T-cell (primary cell): ENCODE measurements around the gene HSPA1B. TPM values are rescaled to one million over a fixed set of nuclear protein-coding genes. Genes with fewer than 3 reads are reported as not detected.

ENCODE experiments used
- ATAC-seq, 4 experiments: fragments of 200-7000 bp in 3 of 4; fragments of 150-1000 bp in 1 of 4; cut with Tn5 transposase; replicated peaks in 1 of 4; 1 replicate in 3 of 4; 2 replicates in 1 of 4; pipeline ENCODE4 v1.10.0; 2021; ENCODE audit warnings: moderate library complexity in 3 of 4, mild to moderate bottlenecking in 2 of 4, moderate number of reproducible peaks in 1 of 4
- CTCF ChIA-PET, 2 donors: fragments of 300-600 bp; sonication (Branson Sonifier 250); formaldehyde crosslinking; loops; one replicate each; lab custom pipeline; 2022; ENCODE audit warnings: antibody characterized with exemption in 2 of 2; lab: Charles Lee
- POLR2A ChIA-PET, 2 donors: fragments of 300-600 bp; sonication (Branson Sonifier 250); formaldehyde crosslinking; loops; one replicate each; lab custom pipeline; 2022; ENCODE audit warnings: antibody characterized with exemption in 2 of 2; lab: Charles Lee
- DNase-seq, 35 experiments: peaks; one replicate each; pipeline versions ENCODE4 v3.0.0 to v3.0.0-alpha.2; 2013 to 2023
- H3K27ac ChIP-seq: one replicate; pipeline ENCODE4 v1.5.1; 2013; ENCODE audit warnings: low read length
- H3K27me3 ChIP-seq, 2 experiments: replicated peaks in 1 of 2; 1 replicate in 1 of 2; 2 replicates in 1 of 2; pipeline versions ENCODE4 v1.6.1 to v1.7.0; 2013; ENCODE audit warnings: low read length in 1 of 2, mixed read lengths in 1 of 2; ENCODE audit not compliant: control insufficient read depth in 2 of 2, insufficient read depth in 2 of 2; ENCODE audit errors: extremely low read depth in 1 of 2
- H3K36me3 ChIP-seq, 2 donors: 1 replicate in 1 of 2; 2 replicates in 1 of 2; pipeline versions ENCODE4 v1.6.1 to v1.7.0; 2013; ENCODE audit warnings: low read length in 1 of 2; ENCODE audit not compliant: control insufficient read depth in 2 of 2, insufficient read depth in 1 of 2; ENCODE audit errors: extremely low read depth in 1 of 2
- H3K4me1 ChIP-seq, 2 experiments: 1 replicate in 1 of 2; 2 replicates in 1 of 2; pipeline versions ENCODE4 v1.6.1 to v1.7.0; 2013; ENCODE audit warnings: low read length in 2 of 2, mixed read lengths in 1 of 2; ENCODE audit not compliant: insufficient read depth in 2 of 2, control insufficient read depth in 1 of 2; ENCODE audit errors: extremely low read depth in 1 of 2
- H3K4me3 ChIP-seq, 2 donors: 1 replicate in 1 of 2; 2 replicates in 1 of 2; pipeline versions ENCODE4 v1.5.1 to v1.7.0; 2013; ENCODE audit warnings: mild to moderate bottlenecking in 2 of 2, low read length in 1 of 2, moderate library complexity in 1 of 2; ENCODE audit not compliant: control insufficient read depth in 1 of 2; ENCODE audit errors: extremely low read depth in 1 of 2
- H3K9me3 ChIP-seq: 2 replicates; pipeline ENCODE4 v1.7.0; 2013
- H3K27ac Mint-ChIP-seq, 2 donors: one replicate each; pipeline ENCODE4 v1.8.0; 2020 to 2021; ENCODE audit warnings: mild to moderate bottlenecking in 2 of 2, mixed read lengths in 2 of 2
- H3K27me3 Mint-ChIP-seq, 2 donors: one replicate each; pipeline ENCODE4 v1.8.0; 2021 to 2022; ENCODE audit warnings: mixed read lengths in 2 of 2
- H3K36me3 Mint-ChIP-seq: one replicate; pipeline ENCODE4 v1.8.0; 2021; ENCODE audit warnings: mixed read lengths
- H3K4me1 Mint-ChIP-seq, 3 donors: one replicate each; pipeline ENCODE4 v1.8.0; 2020 to 2022; ENCODE audit warnings: mixed read lengths in 3 of 3, mild to moderate bottlenecking in 1 of 3
- H3K4me3 Mint-ChIP-seq, 3 donors: one replicate each; pipeline ENCODE4 v1.8.0; 2020 to 2022; ENCODE audit warnings: mild to moderate bottlenecking in 3 of 3, mixed read lengths in 3 of 3, moderate library complexity in 3 of 3
- H3K9me3 Mint-ChIP-seq, 3 donors: one replicate each; pipeline ENCODE4 v1.8.0; 2020 to 2022; ENCODE audit warnings: mixed read lengths in 3 of 3
- WGBS: methylation state at CpG from one replicate; pipeline ENCODE4 v1.1.5; 2013; ENCODE audit warnings: missing lambda C conversion rate; ENCODE audit not compliant: insufficient coverage; 5-methylcytosine and 5-hydroxymethylcytosine counted together
- total RNA-seq, 35 experiments: library from RNA in 6 of 35; stranded (reverse) in 6 of 35; fragments of 120-200 nt in 1 of 35; gene quantifications; one replicate each; pipeline versions ENCODE4 v1.2.1 to v1.2.4 and lab custom pipeline; 2013 to 2026

The HSPA1B gene
- total RNA-seq, 5 donors from 2014 or later (not counting 1 experiment from before 2014, with no cell fraction given) = 6.3 to 105 (median 67.9) TPM

DNA sequence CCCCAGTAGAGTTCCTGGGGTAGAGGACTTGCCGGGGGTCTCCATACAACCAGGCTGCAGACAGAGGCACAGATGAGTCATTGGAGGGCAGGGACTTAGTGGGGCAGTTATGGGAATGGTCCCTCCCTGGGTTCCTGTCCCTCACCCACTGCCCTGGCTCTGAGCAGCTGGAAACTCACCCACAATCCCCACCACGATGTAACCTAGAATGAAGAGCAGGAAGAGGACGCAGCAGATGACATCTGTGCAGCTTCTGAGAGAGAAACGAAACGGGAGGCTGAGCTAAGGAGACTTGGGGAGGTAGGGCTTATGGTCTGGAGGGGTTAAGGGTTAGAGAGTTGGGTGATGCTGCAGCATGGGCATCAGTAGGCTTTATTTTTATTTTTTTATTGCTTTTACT, 48.3 kb downstream of the HSPA1B start:
- ChIA-PET POLR2A (no interaction called here), CTCF (no interaction called here)
- Histone ChIP-seq H3K9me3 (no peaks in the 10 kb centered on the region), H3K27ac (no peak overlapping the region), H3K4me3 (no peak overlapping the region), H3K4me1 (peaks cover 0 to 5% of the 10 kb centered on the region in 2 experiments), H3K36me3 (peaks cover 7 to 14% of the 10 kb centered on the region in 2 donors), H3K27me3 (peaks cover 0 to 3% of the 10 kb centered on the region in 2 experiments)
- H3K4me3 Mint-ChIP-seq = no peak overlapping the region
- no peaks in the 10 kb centered on the region for H3K27me3 Mint-ChIP-seq
- DNase-seq (no peak), ATAC-seq (no peak)
- no peak overlapping the region for H3K27ac Mint-ChIP-seq
- peaks cover 0 to 5% (median 2%) of the 10 kb centered on the region in 3 donors for H3K4me1 Mint-ChIP-seq
- peaks cover 10% of the 10 kb centered on the region for H3K36me3 Mint-ChIP-seq
- 38% methylated on average over 2 of the region's 5 CpGs for WGBS
- no peaks in the 10 kb centered on the region for H3K9me3 Mint-ChIP-seq

GRCh38 chr6:31876357-31876756, 48.8 kb downstream of the HSPA1B start:
- H3K27me3 ChIP-seq = peaks cover 0 to 3% of the 10 kb centered on the region in 2 experiments
- no peak for ATAC-seq
- H3K4me1 ChIP-seq = peaks cover 0 to under 1% of the 10 kb centered on the region in 2 experiments
- ChIA-PET CTCF (no interaction called here), POLR2A (no interaction called here)
- H3K27ac ChIP-seq = no peak overlapping the region
- Mint-ChIP-seq H3K27ac (no peak overlapping the region), H3K36me3 (peaks cover 15% of the 10 kb centered on the region), H3K4me1 (peaks cover 0 to 2% (median under 1%) of the 10 kb centered on the region in 3 donors), H3K9me3 (no peaks in the 10 kb centered on the region), H3K4me3 (no peak overlapping the region), H3K27me3 (no peaks in the 10 kb centered on the region)
- no peaks in the 10 kb centered on the region for H3K9me3 ChIP-seq
- H3K4me3 ChIP-seq = no peak overlapping the region
- H3K36me3 ChIP-seq = peaks cover 7 to 18% of the 10 kb centered on the region in 2 donors
- no peak for DNase-seq
- no CpG with 5 or more reads among the region's 7 CpGs for WGBS

- Histone ChIP-seq H3K4me3 (no peak overlapping the region), H3K36me3 (peaks cover 7 to 24% of the 10 kb centered on the region in 2 donors), H3K27me3 (peaks cover 0 to 3% of the 10 kb centered on the region in 2 experiments), H3K9me3 (no peaks in the 10 kb centered on the region), H3K27ac (no peak overlapping the region), H3K4me1 (no peaks in the 10 kb centered on the region)
- no peaks in the 10 kb centered on the region for H3K27me3 Mint-ChIP-seq
- CTCF ChIA-PET = no interaction called here
- ATAC-seq (no peak), DNase-seq (no peak)
- H3K4me3 Mint-ChIP-seq = no peak overlapping the region
- POLR2A ChIA-PET = interaction anchor here in 1 of 2 donors (0.6 kb wide), 1 partner anchor 30 kb away, joined by 6 read pairs; no protein-coding TSS in a partner anchor
- peaks cover 21% of the 10 kb centered on the region for H3K36me3 Mint-ChIP-seq
- peak overlapping the region in 1 of 2 donors; percentile 22 for H3K27ac Mint-ChIP-seq
- WGBS = 80% methylated on average over 2 of the region's 3 CpGs
- peaks cover 0 to 5% (median 0%) of the 10 kb centered on the region in 3 donors for H3K4me1 Mint-ChIP-seq
- H3K9me3 Mint-ChIP-seq = no peaks in the 10 kb centered on the region
These were observed 49.6 kb downstream of the HSPA1B start for GRCh38 chr6:31877125-31877650.

- Histone ChIP-seq H3K27me3 (peaks cover 0 to 3% of the 10 kb centered on the region in 2 experiments), H3K4me3 (no peak overlapping the region), H3K4me1 (no peaks in the 10 kb centered on the region), H3K36me3 (peaks cover 9 to 29% of the 10 kb centered on the region in 2 donors), H3K27ac (no peak overlapping the region), H3K9me3 (no peaks in the 10 kb centered on the region)
- Mint-ChIP-seq H3K36me3 (peaks cover 26% of the 10 kb centered on the region), H3K27me3 (no peaks in the 10 kb centered on the region), H3K4me1 (peaks cover 0 to 5% (median 0%) of the 10 kb centered on the region in 3 donors), H3K27ac (peak overlapping the region in 1 of 2 donors; percentile 22), H3K4me3 (no peak overlapping the region), H3K9me3 (no peaks in the 10 kb centered on the region)
- no peak for DNase-seq
- 97% methylated on average over 7 of the region's 10 CpGs for WGBS
- CTCF ChIA-PET = no interaction called here
- POLR2A ChIA-PET = no interaction called here
- ATAC-seq = no peak
These were observed 50.2 kb downstream of the HSPA1B start for GRCh38 chr6:31877651-31878161.

DNA sequence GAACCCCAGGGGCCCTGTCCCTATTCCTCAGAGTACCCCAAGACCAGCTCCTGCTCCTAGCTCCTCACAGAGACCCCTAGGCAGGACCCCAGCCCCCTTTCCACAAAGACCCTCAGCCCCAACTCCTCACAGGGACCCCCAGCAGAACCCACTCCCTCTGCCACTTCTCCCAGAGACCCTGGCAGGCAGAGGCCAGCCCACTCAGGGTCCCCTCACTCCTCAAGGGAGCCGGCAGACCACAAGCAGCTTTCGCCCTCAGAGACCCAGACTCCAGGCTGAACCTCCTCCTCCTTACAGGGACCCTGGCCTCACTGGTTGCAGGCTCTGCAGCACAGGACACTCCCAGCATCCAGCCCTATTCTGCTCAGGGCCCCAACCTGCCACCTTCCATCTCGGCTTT, 50.7 kb downstream of the HSPA1B start:
- peaks cover 0 to 5% (median 0%) of the 10 kb centered on the region in 3 donors for H3K4me1 Mint-ChIP-seq
- ChIA-PET POLR2A (no interaction called here), CTCF (no interaction called here)
- no peak for DNase-seq
- no peaks in the 10 kb centered on the region for H3K9me3 Mint-ChIP-seq
- no peak overlapping the region for H3K4me3 ChIP-seq
- no peak overlapping the region for H3K27ac ChIP-seq
- no peak overlapping the region for H3K4me3 Mint-ChIP-seq
- H3K36me3 Mint-ChIP-seq = peaks cover 31% of the 10 kb centered on the region
- H3K27me3 Mint-ChIP-seq = no peaks in the 10 kb centered on the region
- H3K36me3 ChIP-seq = peaks cover 11 to 34% of the 10 kb centered on the region in 2 donors
- H3K27me3 ChIP-seq = peaks cover 0 to 3% of the 10 kb centered on the region in 2 experiments
- 94% methylated on average over 3 of the region's 3 CpGs for WGBS
- ATAC-seq = no peak
- no peaks in the 10 kb centered on the region for H3K9me3 ChIP-seq
- H3K27ac Mint-ChIP-seq = no peak overlapping the region
- H3K4me1 ChIP-seq = no peaks in the 10 kb centered on the region

DNA sequence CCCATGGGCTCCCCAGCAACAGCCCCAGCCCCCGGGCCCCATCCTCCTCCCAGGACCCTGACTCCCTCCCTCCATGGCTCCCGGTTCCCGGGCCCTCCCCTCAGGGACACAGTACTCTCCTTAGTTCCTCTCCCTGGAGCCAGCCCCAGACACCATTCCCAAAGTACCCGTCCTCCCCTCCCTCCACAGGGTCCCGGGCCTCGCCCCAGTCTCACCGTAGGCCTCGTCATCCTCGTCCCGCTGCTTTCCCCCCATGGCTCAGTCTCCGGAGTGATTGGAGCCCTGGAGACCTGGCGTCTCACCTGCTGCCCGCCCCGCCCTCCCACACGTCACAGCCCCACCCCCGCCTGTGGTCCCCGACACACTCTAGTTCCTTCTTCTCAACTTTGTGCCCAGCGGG, 51.2 kb downstream of the HSPA1B start, which contains the start of gene SLC44A4:
Gene SLC44A4 (minus strand): TSS at position 272 of the 400 bp plus-strand sequence. CDS start 17 bp downstream, at position 255.
- H3K4me1 Mint-ChIP-seq = peaks cover 0 to 5% (median 0%) of the 10 kb centered on the region in 3 donors
- Histone ChIP-seq H3K36me3 (peaks cover 16 to 39% of the 10 kb centered on the region in 2 donors), H3K4me3 (no peak within 1 kb of the TSS), H3K4me1 (no peaks in the 10 kb centered on the region), H3K27ac (no peak within 1 kb of the TSS), H3K9me3 (no peaks in the 10 kb centered on the region), H3K27me3 (peaks cover 0 to 3% of the 10 kb centered on the region in 2 experiments)
- DNase-seq (no peak), ATAC-seq (no peak)
- no peaks in the 10 kb centered on the region for H3K27me3 Mint-ChIP-seq
- H3K27ac Mint-ChIP-seq = no peak within 1 kb of the TSS
- H3K4me3 Mint-ChIP-seq = no peak within 1 kb of the TSS
- no peaks in the 10 kb centered on the region for H3K9me3 Mint-ChIP-seq
- H3K36me3 Mint-ChIP-seq = peaks cover 31% of the 10 kb centered on the region
- CTCF ChIA-PET = no interaction called here
- 83% methylated on average over 14 of the region's 18 CpGs for WGBS
- POLR2A ChIA-PET = no interaction called here
